Liver (tissue), 9 donors: ENCODE measurements around the gene SRSF3. TPM values are rescaled to one million over a fixed set of nuclear protein-coding genes. Genes with fewer than 3 reads are reported as not detected.

Source experiments
- DNase-seq: peaks from one replicate; pipeline ENCODE4 v3.0.0-alpha.2; 2017; ENCODE audit warnings: low spot score
- H3K27ac ChIP-seq, 2 donors: one replicate each; pipeline ENCODE4 v1.7.0; 2013; ENCODE audit warnings: inconsistent platforms in 2 of 2, low read length in 2 of 2, control low read depth in 1 of 2, low read depth in 1 of 2, mild to moderate bottlenecking in 1 of 2
- H3K27me3 ChIP-seq, 4 donors: one replicate each; pipeline versions ENCODE4 v1.6.1 to v1.7.0; 2013; ENCODE audit warnings: low read length in 3 of 4, inconsistent platforms in 1 of 4, mild to moderate bottlenecking in 1 of 4, moderate library complexity in 1 of 4; ENCODE audit not compliant: control insufficient read depth in 4 of 4, insufficient read depth in 4 of 4
- H3K36me3 ChIP-seq, 4 donors: one replicate each; pipeline versions ENCODE4 v1.6.1 to v1.7.0; 2013; ENCODE audit warnings: low read length in 3 of 4, mild to moderate bottlenecking in 3 of 4, low read depth in 1 of 4, moderate library complexity in 1 of 4; ENCODE audit not compliant: control insufficient read depth in 4 of 4, insufficient read depth in 3 of 4
- H3K4me1 ChIP-seq, 4 donors: one replicate each; pipeline versions ENCODE4 v1.6.1 to v1.7.0; 2013; ENCODE audit warnings: low read length in 3 of 4, mild to moderate bottlenecking in 3 of 4, moderate library complexity in 1 of 4; ENCODE audit not compliant: control insufficient read depth in 4 of 4, insufficient read depth in 4 of 4
- H3K4me3 ChIP-seq, 3 donors: one replicate each; pipeline versions ENCODE4 v1.6.1 to v1.7.0; 2013; ENCODE audit warnings: low read length in 3 of 3, control low read depth in 1 of 3, low read depth in 1 of 3, mild to moderate bottlenecking in 1 of 3
- H3K9ac ChIP-seq, 2 donors: one replicate each; pipeline ENCODE4 v1.7.0; 2013; ENCODE audit warnings: low read length in 2 of 2, mild to moderate bottlenecking in 2 of 2, moderate library complexity in 2 of 2, control low read depth in 1 of 2, low read depth in 1 of 2
- H3K9me3 ChIP-seq, 4 donors: one replicate each; pipeline versions ENCODE4 v1.6.1 to v1.7.0; 2013; ENCODE audit warnings: low read length in 3 of 4; ENCODE audit not compliant: control insufficient read depth in 4 of 4
- EGR1 ChIP-seq, 2 donors: IDR thresholded peaks; 2 replicates each; pipeline ENCODE4 v1.6.1; 2016 to 2018; ENCODE audit warnings: antibody characterized with exemption in 2 of 2, low read depth in 2 of 2
- FOXA1 ChIP-seq: IDR thresholded peaks from 2 replicates; pipeline ENCODE4 v1.6.1; 2016; ENCODE audit warnings: antibody characterized with exemption
- FOXA2 ChIP-seq: IDR thresholded peaks from 2 replicates; pipeline ENCODE4 v1.6.1; 2016; ENCODE audit warnings: antibody characterized with exemption
- GABPA ChIP-seq, 2 donors: IDR thresholded peaks in 1 of 2; conservative IDR thresholded peaks in 1 of 2; 2 replicates each; pipeline ENCODE4 v1.6.1; 2016; ENCODE audit warnings: antibody characterized with exemption in 2 of 2, mild to moderate bottlenecking in 1 of 2, moderate library complexity in 1 of 2
- HNF4A ChIP-seq, 2 donors: conservative IDR thresholded peaks; 2 replicates each; pipeline ENCODE4 v1.6.1; 2016; ENCODE audit warnings: antibody characterized with exemption in 2 of 2, mild to moderate bottlenecking in 2 of 2
- HNF4G ChIP-seq: IDR thresholded peaks from 2 replicates; pipeline ENCODE4 v1.6.1; 2016; ENCODE audit warnings: antibody characterized with exemption
- JUND ChIP-seq, 2 donors: IDR thresholded peaks; 2 replicates each; pipeline ENCODE4 v1.6.1; 2016; ENCODE audit warnings: antibody characterized with exemption in 2 of 2
- NR2F2 ChIP-seq: IDR thresholded peaks from 2 replicates; pipeline ENCODE4 v1.6.1; 2016; ENCODE audit warnings: antibody characterized with exemption
- RAD21 ChIP-seq, 2 donors: IDR thresholded peaks; 2 replicates each; pipeline ENCODE4 v1.6.1; 2016; ENCODE audit warnings: antibody characterized with exemption in 2 of 2, mild to moderate bottlenecking in 2 of 2
- RXRA ChIP-seq, 2 donors: IDR thresholded peaks; 2 replicates each; pipeline ENCODE4 v1.6.1; 2017 to 2018; ENCODE audit warnings: antibody characterized with exemption in 2 of 2, mild to moderate bottlenecking in 1 of 2
- TAF1 ChIP-seq: conservative IDR thresholded peaks from 2 replicates; pipeline ENCODE4 v1.6.1; 2016; ENCODE audit warnings: antibody characterized with exemption, mild to moderate bottlenecking
- YY1 ChIP-seq: IDR thresholded peaks from 2 replicates; pipeline ENCODE4 v1.6.1; 2016; ENCODE audit warnings: antibody characterized with exemption, mild to moderate bottlenecking
- ZBTB33 ChIP-seq: IDR thresholded peaks from 2 replicates; pipeline ENCODE4 v1.6.1; 2016; ENCODE audit warnings: antibody characterized with exemption
- WGBS: extraction: QIAGEN DNeasy Blood & Tissue Kit; methylation state at CpG from one replicate; pipeline ENCODE4 v1.1.7; 2013; 5-methylcytosine and 5-hydroxymethylcytosine counted together
- polyA plus RNA-seq, 2 donors: library from polyadenylated mRNA; stranded (reverse) in 1 of 2; unstranded in 1 of 2; fragments of 200-250 nt in 1 of 2; fragments of >200 nt in 1 of 2; fragmentation: Nextera tagmentation in 1 of 2; extraction: Ambion mirVana in 1 of 2; gene quantifications; one replicate each; pipeline versions ENCODE4 v1.2.1 to v1.2.3, GENCODE V29; 2013 to 2015
- total RNA-seq, 2 donors: library from RNA; depleted of rRNA; stranded (reverse); fragments of >200 nt; gene quantifications; one replicate each; pipeline ENCODE4 v1.2.3, GENCODE V29; 2014
- TF ChIP-seq, protein P1 (sequence below): IDR thresholded peaks from 2 replicates; pipeline ENCODE4 v1.6.1; 2016; ENCODE audit warnings: antibody characterized with exemption, mild to moderate bottlenecking
- TF ChIP-seq, protein P2 (sequence below): IDR thresholded peaks from 2 replicates; pipeline ENCODE4 v1.6.1; 2016; ENCODE audit warnings: antibody characterized with exemption
- TF ChIP-seq, protein P3 (sequence below): fragments of 150-350 bp; IDR thresholded peaks from 2 replicates; pipeline ENCODE4 v1.5.1; 2017; ENCODE audit warnings: improper control_type of control experiment, low read depth, low read length; ENCODE audit not compliant: missing input control
- TF ChIP-seq, protein P4 (sequence below): IDR thresholded peaks from 2 replicates; pipeline ENCODE4 v1.6.1; 2016; ENCODE audit warnings: antibody characterized with exemption
- donor health status: healthy.
- donor health status: healthy.
- donor health status: healthy.
- donor health status: healthy.
- donor health status: healthy.

The SRSF3 gene
- total and polyA plus RNA-seq, 4 donors, result 62.8 to 103 (median 101) TPM

DNA sequence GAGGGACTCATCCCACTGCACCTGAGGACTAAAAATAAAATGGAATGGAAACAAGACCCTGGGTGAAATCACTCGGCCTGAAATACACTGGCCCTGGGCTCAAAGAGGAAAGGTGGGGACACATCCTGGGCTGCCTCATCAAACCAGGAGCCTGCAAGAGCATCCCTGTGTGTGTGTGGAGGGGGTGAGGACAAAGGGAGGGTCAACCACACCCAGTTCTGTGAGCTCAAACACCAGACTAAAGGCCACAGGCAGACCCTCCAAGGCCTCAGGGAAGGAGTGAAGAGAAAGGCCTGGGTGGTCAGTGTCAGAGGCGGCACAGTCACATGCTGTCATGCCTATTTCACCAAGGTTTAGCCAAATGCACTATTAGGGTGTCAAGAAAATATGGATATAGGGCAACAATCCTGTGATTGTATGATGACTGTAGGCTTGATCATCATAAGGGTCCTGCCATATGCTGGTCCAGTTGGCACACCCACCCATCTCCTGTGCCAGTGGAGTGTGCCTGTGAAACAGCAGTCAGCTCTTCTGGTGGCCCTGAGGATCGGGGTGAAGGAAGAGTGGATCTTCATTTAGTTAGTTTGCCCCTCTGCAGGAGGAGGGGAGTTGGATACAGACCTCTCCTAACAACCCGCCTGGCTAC lies 28.9 kb downstream of the SRSF3 start:
- 43% methylated on average over 4 of the region's 4 CpGs for whole genome bisulfite sequencing
- Histone ChIP-seq H3K27ac (no peak overlapping the region), H3K9ac (no peak overlapping the region), H3K4me1 (peaks cover 3 to 20% (median 9%) of the 10 kb centered on the region in 4 donors), H3K4me3 (no peak overlapping the region), H3K27me3 (no peaks in the 10 kb centered on the region), H3K9me3 (no peaks in the 10 kb centered on the region), H3K36me3 (no peaks in the 10 kb centered on the region)
- DNase-seq, result no peak
- no peak for TF ChIP-seq EGR1 (IDR thresholded peaks at IDR 0.05; ENCODE audit: low read depth in 2 of 2)
- TF ChIP-seq, protein P1, sequence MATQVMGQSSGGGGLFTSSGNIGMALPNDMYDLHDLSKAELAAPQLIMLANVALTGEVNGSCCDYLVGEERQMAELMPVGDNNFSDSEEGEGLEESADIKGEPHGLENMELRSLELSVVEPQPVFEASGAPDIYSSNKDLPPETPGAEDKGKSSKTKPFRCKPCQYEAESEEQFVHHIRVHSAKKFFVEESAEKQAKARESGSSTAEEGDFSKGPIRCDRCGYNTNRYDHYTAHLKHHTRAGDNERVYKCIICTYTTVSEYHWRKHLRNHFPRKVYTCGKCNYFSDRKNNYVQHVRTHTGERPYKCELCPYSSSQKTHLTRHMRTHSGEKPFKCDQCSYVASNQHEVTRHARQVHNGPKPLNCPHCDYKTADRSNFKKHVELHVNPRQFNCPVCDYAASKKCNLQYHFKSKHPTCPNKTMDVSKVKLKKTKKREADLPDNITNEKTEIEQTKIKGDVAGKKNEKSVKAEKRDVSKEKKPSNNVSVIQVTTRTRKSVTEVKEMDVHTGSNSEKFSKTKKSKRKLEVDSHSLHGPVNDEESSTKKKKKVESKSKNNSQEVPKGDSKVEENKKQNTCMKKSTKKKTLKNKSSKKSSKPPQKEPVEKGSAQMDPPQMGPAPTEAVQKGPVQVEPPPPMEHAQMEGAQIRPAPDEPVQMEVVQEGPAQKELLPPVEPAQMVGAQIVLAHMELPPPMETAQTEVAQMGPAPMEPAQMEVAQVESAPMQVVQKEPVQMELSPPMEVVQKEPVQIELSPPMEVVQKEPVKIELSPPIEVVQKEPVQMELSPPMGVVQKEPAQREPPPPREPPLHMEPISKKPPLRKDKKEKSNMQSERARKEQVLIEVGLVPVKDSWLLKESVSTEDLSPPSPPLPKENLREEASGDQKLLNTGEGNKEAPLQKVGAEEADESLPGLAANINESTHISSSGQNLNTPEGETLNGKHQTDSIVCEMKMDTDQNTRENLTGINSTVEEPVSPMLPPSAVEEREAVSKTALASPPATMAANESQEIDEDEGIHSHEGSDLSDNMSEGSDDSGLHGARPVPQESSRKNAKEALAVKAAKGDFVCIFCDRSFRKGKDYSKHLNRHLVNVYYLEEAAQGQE, result no peak
- no peak for TF ChIP-seq JUND (IDR thresholded peaks at IDR 0.05)
- TF ChIP-seq, protein P2, sequence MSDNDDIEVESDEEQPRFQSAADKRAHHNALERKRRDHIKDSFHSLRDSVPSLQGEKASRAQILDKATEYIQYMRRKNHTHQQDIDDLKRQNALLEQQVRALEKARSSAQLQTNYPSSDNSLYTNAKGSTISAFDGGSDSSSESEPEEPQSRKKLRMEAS, result no peak
- TF ChIP-seq GABPA (IDR thresholded peaks at IDR 0.05 in 1 of 2, conservative IDR thresholded peaks at IDR 0.05 in 1 of 2), result no peak
- TF ChIP-seq, protein P3, sequence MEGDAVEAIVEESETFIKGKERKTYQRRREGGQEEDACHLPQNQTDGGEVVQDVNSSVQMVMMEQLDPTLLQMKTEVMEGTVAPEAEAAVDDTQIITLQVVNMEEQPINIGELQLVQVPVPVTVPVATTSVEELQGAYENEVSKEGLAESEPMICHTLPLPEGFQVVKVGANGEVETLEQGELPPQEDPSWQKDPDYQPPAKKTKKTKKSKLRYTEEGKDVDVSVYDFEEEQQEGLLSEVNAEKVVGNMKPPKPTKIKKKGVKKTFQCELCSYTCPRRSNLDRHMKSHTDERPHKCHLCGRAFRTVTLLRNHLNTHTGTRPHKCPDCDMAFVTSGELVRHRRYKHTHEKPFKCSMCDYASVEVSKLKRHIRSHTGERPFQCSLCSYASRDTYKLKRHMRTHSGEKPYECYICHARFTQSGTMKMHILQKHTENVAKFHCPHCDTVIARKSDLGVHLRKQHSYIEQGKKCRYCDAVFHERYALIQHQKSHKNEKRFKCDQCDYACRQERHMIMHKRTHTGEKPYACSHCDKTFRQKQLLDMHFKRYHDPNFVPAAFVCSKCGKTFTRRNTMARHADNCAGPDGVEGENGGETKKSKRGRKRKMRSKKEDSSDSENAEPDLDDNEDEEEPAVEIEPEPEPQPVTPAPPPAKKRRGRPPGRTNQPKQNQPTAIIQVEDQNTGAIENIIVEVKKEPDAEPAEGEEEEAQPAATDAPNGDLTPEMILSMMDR, result no peak
- TF ChIP-seq RAD21 (IDR thresholded peaks at IDR 0.05), result no peak
- TF ChIP-seq, protein P4, sequence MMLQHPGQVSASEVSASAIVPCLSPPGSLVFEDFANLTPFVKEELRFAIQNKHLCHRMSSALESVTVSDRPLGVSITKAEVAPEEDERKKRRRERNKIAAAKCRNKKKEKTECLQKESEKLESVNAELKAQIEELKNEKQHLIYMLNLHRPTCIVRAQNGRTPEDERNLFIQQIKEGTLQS, result no peak
- no peak for TF ChIP-seq TAF1
- no peak for TF ChIP-seq FOXA1
- TF ChIP-seq YY1, result no peak
- TF ChIP-seq FOXA2, result no peak
- no peak for TF ChIP-seq HNF4A (conservative IDR thresholded peaks at IDR 0.05)
- no peak for TF ChIP-seq NR2F2

DNA sequence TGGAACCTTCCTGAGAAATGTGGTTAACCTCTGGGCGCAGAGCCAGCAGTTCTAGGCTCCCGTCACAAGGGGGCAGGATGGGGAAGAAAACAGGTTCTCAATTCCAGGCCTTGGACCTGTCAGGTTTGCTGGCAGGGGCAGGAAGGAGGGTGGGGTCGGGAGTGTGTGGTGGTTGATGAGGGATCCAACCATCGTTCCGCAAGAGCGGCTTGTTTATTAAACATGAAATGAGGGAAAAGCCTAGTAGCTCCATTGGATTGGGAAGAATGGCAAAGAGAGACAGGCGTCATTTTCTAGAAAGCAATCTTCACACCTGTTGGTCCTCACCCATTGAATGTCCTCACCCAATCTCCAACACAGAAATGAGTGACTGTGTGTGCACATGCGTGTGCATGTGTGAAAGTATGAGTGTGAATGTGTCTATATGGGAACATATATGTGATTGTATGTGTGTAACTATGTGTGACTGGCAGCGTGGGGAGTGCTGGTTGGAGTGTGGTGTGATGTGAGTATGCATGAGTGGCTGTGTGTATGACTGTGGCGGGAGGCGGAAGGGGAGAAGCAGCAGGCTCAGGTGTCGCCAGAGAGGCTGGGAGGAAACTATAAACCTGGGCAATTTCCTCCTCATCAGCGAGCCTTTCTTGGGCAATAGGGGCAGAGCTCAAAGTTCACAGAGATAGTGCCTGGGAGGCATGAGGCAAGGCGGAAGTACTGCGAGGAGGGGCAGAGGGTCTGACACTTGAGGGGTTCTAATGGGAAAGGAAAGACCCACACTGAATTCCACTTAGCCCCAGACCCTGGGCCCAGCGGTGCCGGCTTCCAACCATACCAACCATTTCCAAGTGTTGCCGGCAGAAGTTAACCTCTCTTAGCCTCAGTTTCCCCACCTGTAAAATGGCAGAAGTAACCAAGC lies 29.6 kb downstream of the SRSF3 start:
- DNase-seq, result peak; percentile 84
- H3K4me3 ChIP-seq, result no peak overlapping the region
- no peak overlapping the region for H3K9ac ChIP-seq
- TF ChIP-seq, protein P4, result no peak
- peak; percentile 94 to 97 for TF ChIP-seq RAD21 (IDR thresholded peaks at IDR 0.05)
- TF ChIP-seq RXRA (IDR thresholded peaks at IDR 0.05), result peak in 1 of 2 donors; percentile 27
- TF ChIP-seq FOXA1, result no peak
- TF ChIP-seq HNF4G, result peak; percentile 37
- TF ChIP-seq, protein P3, result peak; percentile 95
- TF ChIP-seq GABPA (IDR thresholded peaks at IDR 0.05 in 1 of 2, conservative IDR thresholded peaks at IDR 0.05 in 1 of 2), result peak in 1 of 2 donors; percentile 12
- TF ChIP-seq ZBTB33, result no peak
- TF ChIP-seq NR2F2, result no peak
- TF ChIP-seq TAF1, result no peak
- TF ChIP-seq HNF4A (conservative IDR thresholded peaks at IDR 0.05), result peak; percentile 67 to 69
- TF ChIP-seq, protein P2, result peak; percentile 38
- no peak overlapping the region for H3K27ac ChIP-seq
- no peaks in the 10 kb centered on the region for H3K27me3 ChIP-seq
- H3K36me3 ChIP-seq, result no peaks in the 10 kb centered on the region
- H3K4me1 ChIP-seq, result peaks cover 3 to 20% (median 9%) of the 10 kb centered on the region in 4 donors
- 34% methylated on average over 18 of the region's 18 CpGs for WGBS
- no peaks in the 10 kb centered on the region for H3K9me3 ChIP-seq
